Measurements from ENCODE around the gene HK3. TPM values are rescaled to one million over a fixed set of nuclear protein-coding genes. Genes with fewer than 3 reads are reported as not detected.

The HK3 gene
- polyA plus RNA-seq, 4 donors, result 0.30 to 7.5 (median 1.5) TPM

GRCh38 chr5:176908675-176909368 lies 9.7 kb upstream of the HK3 start:
- WGBS, 3 donors, result 92 to 95% (median 93%) methylated on average over 5 of the region's 5 CpGs
- DNase-seq (no peak), FAIRE-seq (no peak)
- H3K4me1 ChIP-seq (ENCODE audit: control insufficient read depth in 3 of 3, insufficient read depth in 2 of 3, low read depth in 1 of 3, low read length in 2 of 3), result no peaks in the 10 kb centered on the region
- peaks cover 21 to 30% (median 22%) of the 10 kb centered on the region in 3 donors for H3K36me3 ChIP-seq (ENCODE audit: control insufficient read depth in 3 of 3, insufficient read depth in 2 of 3, low read depth in 1 of 3, low read length in 3 of 3)
- H3K9me3 ChIP-seq (ENCODE audit: control insufficient read depth in 2 of 2, insufficient read depth in 1 of 2, low read depth in 1 of 2, low read length in 1 of 2), result no peaks in the 10 kb centered on the region
- no peaks in the 10 kb centered on the region for H3K27me3 ChIP-seq (ENCODE audit: control insufficient read depth in 3 of 3, insufficient read depth in 3 of 3, low read length in 3 of 3)
- H3K4me3 ChIP-seq (ENCODE audit: low read depth in 1 of 3, low read length in 3 of 3), result no peak overlapping the region
- H3K27ac ChIP-seq (ENCODE audit: low read depth in 1 of 3, low read length in 2 of 3), result no peak overlapping the region

- 86 to 92% (median 90%) methylated on average over 3 of the region's 3 CpGs for WGBS, 3 donors
- H3K36me3 ChIP-seq (ENCODE audit: control insufficient read depth in 3 of 3, insufficient read depth in 2 of 3, low read depth in 1 of 3, low read length in 3 of 3), result peaks cover 24 to 34% (median 27%) of the 10 kb centered on the region in 3 donors
- no peak overlapping the region for H3K4me3 ChIP-seq (ENCODE audit: low read depth in 1 of 3, low read length in 3 of 3)
- no peaks in the 10 kb centered on the region for H3K9me3 ChIP-seq (ENCODE audit: control insufficient read depth in 2 of 2, insufficient read depth in 1 of 2, low read depth in 1 of 2, low read length in 1 of 2)
- H3K27ac ChIP-seq (ENCODE audit: low read depth in 1 of 3, low read length in 2 of 3), result no peak overlapping the region
- H3K27me3 ChIP-seq (ENCODE audit: control insufficient read depth in 3 of 3, insufficient read depth in 3 of 3, low read length in 3 of 3), result no peaks in the 10 kb centered on the region
- FAIRE-seq (no peak), DNase-seq (no peak)
- no peaks in the 10 kb centered on the region for H3K4me1 ChIP-seq (ENCODE audit: control insufficient read depth in 3 of 3, insufficient read depth in 2 of 3, low read depth in 1 of 3, low read length in 2 of 3)
These were observed 7.7 kb upstream of the HK3 start for GRCh38 chr5:176906796-176907195.

GRCh38 chr5:176906126-176906525 lies 7.0 kb upstream of the HK3 start:
- FAIRE-seq, result no peak
- no peak for DNase-seq
- peaks cover 26 to 34% (median 27%) of the 10 kb centered on the region in 3 donors for H3K36me3 ChIP-seq (ENCODE audit: control insufficient read depth in 3 of 3, insufficient read depth in 2 of 3, low read depth in 1 of 3, low read length in 3 of 3)

GRCh38 chr5:176904276-176904675 lies 5.1 kb upstream of the HK3 start:
- Histone ChIP-seq H3K36me3 (ENCODE audit: control insufficient read depth in 3 of 3, insufficient read depth in 2 of 3, low read depth in 1 of 3, low read length in 3 of 3) (peaks cover 27 to 34% (median 29%) of the 10 kb centered on the region in 3 donors), H3K4me3 (ENCODE audit: low read depth in 1 of 3, low read length in 3 of 3) (no peak overlapping the region), H3K27ac (ENCODE audit: low read depth in 1 of 3, low read length in 2 of 3) (no peak overlapping the region), H3K27me3 (ENCODE audit: control insufficient read depth in 3 of 3, insufficient read depth in 3 of 3, low read length in 3 of 3) (no peaks in the 10 kb centered on the region), H3K4me1 (ENCODE audit: control insufficient read depth in 3 of 3, insufficient read depth in 2 of 3, low read depth in 1 of 3, low read length in 2 of 3) (no peaks in the 10 kb centered on the region), H3K9me3 (ENCODE audit: control insufficient read depth in 2 of 2, insufficient read depth in 1 of 2, low read depth in 1 of 2, low read length in 1 of 2) (no peaks in the 10 kb centered on the region)
- no peak for DNase-seq
- 93 to 96% (median 96%) methylated on average over 3 of the region's 3 CpGs for WGBS, 3 donors
- FAIRE-seq, result no peak

More at GRCh38 chr5:176906126-176906525, 7.0 kb upstream of the HK3 start:
- WGBS, 3 donors, result 89 to 100% (median 98%) methylated on average over 1 of the region's 1 CpG
- Histone ChIP-seq H3K27ac (ENCODE audit: low read depth in 1 of 3, low read length in 2 of 3) (no peak overlapping the region), H3K27me3 (ENCODE audit: control insufficient read depth in 3 of 3, insufficient read depth in 3 of 3, low read length in 3 of 3) (no peaks in the 10 kb centered on the region), H3K4me1 (ENCODE audit: control insufficient read depth in 3 of 3, insufficient read depth in 2 of 3, low read depth in 1 of 3, low read length in 2 of 3) (no peaks in the 10 kb centered on the region), H3K9me3 (ENCODE audit: control insufficient read depth in 2 of 2, insufficient read depth in 1 of 2, low read depth in 1 of 2, low read length in 1 of 2) (no peaks in the 10 kb centered on the region), H3K4me3 (ENCODE audit: low read depth in 1 of 3, low read length in 3 of 3) (no peak overlapping the region)

- DNase-seq, result peak in 1 of 2 donors; percentile 14
- Histone ChIP-seq H3K4me3 (ENCODE audit: low read depth in 1 of 3, low read length in 3 of 3) (no peak overlapping the region), H3K4me1 (ENCODE audit: control insufficient read depth in 3 of 3, insufficient read depth in 2 of 3, low read depth in 1 of 3, low read length in 2 of 3) (no peaks in the 10 kb centered on the region), H3K27ac (ENCODE audit: low read depth in 1 of 3, low read length in 2 of 3) (no peak overlapping the region), H3K27me3 (ENCODE audit: control insufficient read depth in 3 of 3, insufficient read depth in 3 of 3, low read length in 3 of 3) (no peaks in the 10 kb centered on the region), H3K9me3 (ENCODE audit: control insufficient read depth in 2 of 2, insufficient read depth in 1 of 2, low read depth in 1 of 2, low read length in 1 of 2) (no peaks in the 10 kb centered on the region), H3K36me3 (ENCODE audit: control insufficient read depth in 3 of 3, insufficient read depth in 2 of 3, low read depth in 1 of 3, low read length in 3 of 3) (peaks cover 26 to 34% (median 27%) of the 10 kb centered on the region in 3 donors)
- WGBS, 3 donors, result 87 to 89% (median 87%) methylated on average over 5 of the region's 5 CpGs
- no peak for FAIRE-seq
These were observed 3.9 kb upstream of the HK3 start for GRCh38 chr5:176902911-176903664.

- no peaks in the 10 kb centered on the region for H3K4me1 ChIP-seq (ENCODE audit: control insufficient read depth in 3 of 3, insufficient read depth in 2 of 3, low read depth in 1 of 3, low read length in 2 of 3)
- DNase-seq (no peak), FAIRE-seq (no peak)
- H3K27ac ChIP-seq (ENCODE audit: low read depth in 1 of 3, low read length in 2 of 3), result no peak overlapping the region
- H3K4me3 ChIP-seq (ENCODE audit: low read depth in 1 of 3, low read length in 3 of 3), result no peak overlapping the region
- H3K36me3 ChIP-seq (ENCODE audit: control insufficient read depth in 3 of 3, insufficient read depth in 2 of 3, low read depth in 1 of 3, low read length in 3 of 3), result peaks cover 24 to 31% (median 27%) of the 10 kb centered on the region in 3 donors
- 82 to 91% (median 86%) methylated on average over 6 of the region's 6 CpGs for WGBS, 3 donors
- H3K9me3 ChIP-seq (ENCODE audit: control insufficient read depth in 2 of 2, insufficient read depth in 1 of 2, low read depth in 1 of 2, low read length in 1 of 2), result no peaks in the 10 kb centered on the region
- H3K27me3 ChIP-seq (ENCODE audit: control insufficient read depth in 3 of 3, insufficient read depth in 3 of 3, low read length in 3 of 3), result peaks cover 0 to 3% (median 0%) of the 10 kb centered on the region in 3 donors
These were observed 3.1 kb upstream of the HK3 start for GRCh38 chr5:176902102-176902814.

GRCh38 chr5:176901260-176902101 lies 2.3 kb upstream of the HK3 start:
- Histone ChIP-seq H3K36me3 (ENCODE audit: control insufficient read depth in 3 of 3, insufficient read depth in 2 of 3, low read depth in 1 of 3, low read length in 3 of 3) (peaks cover 21 to 24% (median 22%) of the 10 kb centered on the region in 3 donors), H3K27me3 (ENCODE audit: control insufficient read depth in 3 of 3, insufficient read depth in 3 of 3, low read length in 3 of 3) (peaks cover 0 to 6% (median 0%) of the 10 kb centered on the region in 3 donors), H3K27ac (ENCODE audit: low read depth in 1 of 3, low read length in 2 of 3) (no peak overlapping the region), H3K4me1 (ENCODE audit: control insufficient read depth in 3 of 3, insufficient read depth in 2 of 3, low read depth in 1 of 3, low read length in 2 of 3) (no peaks in the 10 kb centered on the region), H3K9me3 (ENCODE audit: control insufficient read depth in 2 of 2, insufficient read depth in 1 of 2, low read depth in 1 of 2, low read length in 1 of 2) (no peaks in the 10 kb centered on the region), H3K4me3 (ENCODE audit: low read depth in 1 of 3, low read length in 3 of 3) (no peak overlapping the region)
- DNase-seq, result no peak
- WGBS, 3 donors, result 85 to 93% (median 90%) methylated on average over 12 of the region's 12 CpGs
- FAIRE-seq, result no peak
